Iris pigment epithelial cell (primary cell): ENCODE measurements around the gene REPIN1.

ENCODE experiments used
- DNase-seq: peaks from one replicate; pipeline ENCODE4 v3.0.0-alpha.2; 2011; ENCODE audit warnings: low read depth

The REPIN1 gene

GRCh38 chr7:150407588-150408392 is 39.2 kb downstream of the REPIN1 start:
- no peak for DNase-seq

GRCh38 chr7:150408393-150409299 is 40.0 kb downstream of the REPIN1 start:
- no peak for DNase-seq

- no peak for DNase-seq
Observed at GRCh38 chr7:150409300-150410030, 40.8 kb downstream of the REPIN1 start.

- DNase-seq = no peak
Observed at GRCh38 chr7:150410131-150410530, 41.5 kb downstream of the REPIN1 start.

- DNase-seq = no peak
Observed at GRCh38 chr7:150410680-150411346, 42.2 kb downstream of the REPIN1 start.

- DNase-seq = no peak
Observed at GRCh38 chr7:150411606-150412005, 43.0 kb downstream of the REPIN1 start.

- DNase-seq = no peak
Observed at GRCh38 chr7:150412016-150412415, 43.4 kb downstream of the REPIN1 start.

- no peak for DNase-seq
Observed at GRCh38 chr7:150412518-150413488, 44.2 kb downstream of the REPIN1 start.

- DNase-seq = no peak
Observed at GRCh38 chr7:150413640-150414081, 45.0 kb downstream of the REPIN1 start.

GRCh38 chr7:150415161-150416153 is 46.8 kb downstream of the REPIN1 start:
- no peak for DNase-seq

- no peak for DNase-seq
Observed at GRCh38 chr7:150417239-150417638, 48.6 kb downstream of the REPIN1 start.

GRCh38 chr7:150417863-150418262 is 49.2 kb downstream of the REPIN1 start:
- DNase-seq = no peak

GRCh38 chr7:150420242-150420641 is 51.6 kb downstream of the REPIN1 start:
- no peak for DNase-seq

GRCh38 chr7:150420987-150421674 is 52.5 kb downstream of the REPIN1 start:
- DNase-seq = peak; percentile 70

- DNase-seq = no peak
Observed at GRCh38 chr7:150421831-150422230, 53.2 kb downstream of the REPIN1 start.
